HEK293T (cell line): ENCODE measurements around the gene USP36.
"Not testable (repeated sequence)": the region's sequence is repeated elsewhere in the genome, so short reads cannot be mapped to it uniquely, and the experiment has no call there.

Source experiments
- CTCF ChIA-PET: fragments of 350-600 bp; formaldehyde crosslinking; extraction: SDS; loops from one replicate; lab custom pipeline; 2021; ENCODE audit warnings: antibody characterized with exemption, inconsistent platforms; lab: Yijun Ruan, JAX
- POLR2A ChIA-PET: fragments of 350-600 bp; formaldehyde crosslinking; extraction: SDS; loops from one replicate; lab custom pipeline; 2020; ENCODE audit warnings: antibody characterized with exemption, inconsistent platforms; lab: Yijun Ruan, JAX
- DNase-seq: peaks from one replicate; pipeline ENCODE4 v3.0.0; 2012; ENCODE audit warnings: mixed read lengths; ENCODE audit errors: extremely low spot score
- ARNT ChIP-seq: fragments of 450-650 bp; IDR thresholded peaks from 2 replicates; pipeline ENCODE4 v1.6.1; 2017; ENCODE audit warnings: mild to moderate bottlenecking
- BHLHE40 ChIP-seq: fragments of 450-650 bp; IDR thresholded peaks from 2 replicates; pipeline ENCODE4 v1.6.1; 2016; ENCODE audit warnings: mild to moderate bottlenecking, moderate library complexity, borderline replicate concordance
- CTBP1 ChIP-seq: fragments of 450-650 bp; IDR thresholded peaks from 2 replicates; pipeline ENCODE4 v1.6.1; 2016; ENCODE audit warnings: borderline replicate concordance
- ELF4 ChIP-seq: fragments of 450-650 bp; IDR thresholded peaks from 2 replicates; pipeline ENCODE4 v1.6.1; 2017; ENCODE audit warnings: antibody characterized with exemption
- FOXA1 ChIP-seq: fragments of 450-650 bp; IDR thresholded peaks from 2 replicates; pipeline ENCODE4 v1.6.1; 2016; ENCODE audit warnings: mild to moderate bottlenecking
- FOXK2 ChIP-seq: fragments of 450-650 bp; IDR thresholded peaks from 2 replicates; pipeline ENCODE4 v1.6.1; 2016; ENCODE audit warnings: mild to moderate bottlenecking
- FOXM1 ChIP-seq: fragments of 450-650 bp; IDR thresholded peaks from 2 replicates; pipeline ENCODE4 v1.6.1; 2017; ENCODE audit warnings: mild to moderate bottlenecking, borderline replicate concordance
- HDGF ChIP-seq: fragments of 450-650 bp; IDR thresholded peaks from 2 replicates; pipeline ENCODE4 v1.6.1; 2017; ENCODE audit warnings: antibody characterized with exemption, borderline replicate concordance
- L3MBTL2 ChIP-seq: fragments of 450-650 bp; conservative IDR thresholded peaks from 2 replicates; pipeline ENCODE4 v1.6.1; 2016; ENCODE audit warnings: mild to moderate bottlenecking
- LEF1 ChIP-seq: fragments of 450-650 bp; IDR thresholded peaks from 2 replicates; pipeline ENCODE4 v1.6.1; 2017; ENCODE audit warnings: mild to moderate bottlenecking, borderline replicate concordance
- NFRKB ChIP-seq: fragments of 450-650 bp; IDR thresholded peaks from 2 replicates; pipeline ENCODE4 v1.6.1; 2016; ENCODE audit warnings: mild to moderate bottlenecking, moderate library complexity
- SP1 ChIP-seq: fragments of 450-650 bp; IDR thresholded peaks from 2 replicates; pipeline ENCODE4 v1.6.1; 2017
- SUZ12 ChIP-seq: fragments of 450-650 bp; IDR thresholded peaks from 2 replicates; pipeline ENCODE4 v1.6.1; 2016; ENCODE audit warnings: mild to moderate bottlenecking
- TARDBP ChIP-seq: fragments of 450-650 bp; IDR thresholded peaks from 2 replicates; pipeline ENCODE4 v1.6.1; 2016
- ZNF384 ChIP-seq: fragments of 450-650 bp; IDR thresholded peaks from 2 replicates; pipeline ENCODE4 v1.6.1; 2016
- TF ChIP-seq, protein P1 (sequence below): fragments of 450-650 bp; IDR thresholded peaks from 2 replicates; pipeline ENCODE4 v1.6.1; 2016

Gene USP36

DNA sequence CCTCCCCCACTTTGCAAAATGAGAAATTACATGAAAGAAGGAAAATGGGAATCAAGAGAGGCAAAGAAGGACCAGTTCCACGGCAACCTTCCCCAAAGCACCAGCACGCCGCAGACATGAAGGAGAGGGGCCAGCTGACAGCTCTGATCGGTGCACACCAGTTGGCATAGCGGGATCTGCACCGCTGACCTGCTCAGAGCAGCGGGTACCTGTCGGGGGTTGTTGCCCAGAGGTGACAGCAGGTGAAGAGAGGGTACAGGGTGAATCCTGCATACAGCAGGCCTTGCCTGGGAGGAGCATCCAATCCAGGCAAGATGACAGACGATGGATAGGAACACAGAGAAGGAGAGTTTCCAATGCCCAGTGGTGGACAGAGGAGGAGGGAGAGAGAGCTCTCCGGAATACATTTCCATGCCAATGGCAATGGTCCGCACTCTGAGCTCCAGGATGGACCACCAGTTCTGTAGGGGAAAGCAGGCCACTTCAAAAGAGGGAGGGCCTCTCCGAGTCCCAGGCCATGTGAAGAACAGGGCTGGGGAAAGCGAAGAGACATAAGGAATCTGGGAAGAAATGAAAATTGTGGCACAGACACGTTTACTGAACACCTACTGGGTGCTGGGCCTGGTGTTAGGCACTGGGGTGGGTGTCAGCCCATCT, 38.4 kb upstream of the USP36 start:
- TF ChIP-seq NFRKB = no peak
- POLR2A ChIA-PET = no interaction called here
- no peak for DNase-seq
- CTCF ChIA-PET = no interaction called here

DNA sequence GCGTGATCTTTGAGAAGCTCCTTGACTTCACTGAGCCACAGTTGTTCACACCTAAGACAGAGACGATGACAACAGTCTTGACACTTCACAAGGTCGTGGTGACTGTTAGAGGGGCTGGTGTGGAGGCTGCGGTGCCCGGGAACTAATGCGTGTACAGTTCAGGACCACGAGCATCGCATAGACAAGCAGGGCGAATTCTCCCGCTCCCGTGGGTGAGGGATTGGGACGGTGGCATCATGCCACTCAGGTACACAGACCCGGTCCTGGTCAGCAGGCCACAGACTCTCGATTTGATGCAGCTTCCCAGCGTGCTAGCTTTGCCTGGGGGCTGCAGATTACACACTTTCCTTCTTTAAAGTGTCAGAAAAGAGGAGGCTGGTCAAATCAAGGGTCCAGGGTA, 37.6 kb upstream of the USP36 start:
- TF ChIP-seq FOXK2 = no peak
- TF ChIP-seq TARDBP = no peak
- no peak for TF ChIP-seq BHLHE40
- no peak for TF ChIP-seq HDGF
- TF ChIP-seq FOXA1 = no peak
- no peak for TF ChIP-seq ELF4
- TF ChIP-seq NFRKB = no peak
- no peak for TF ChIP-seq L3MBTL2
- TF ChIP-seq CTBP1 = no peak
- TF ChIP-seq LEF1 = no peak
- no peak for TF ChIP-seq FOXM1
- TF ChIP-seq ARNT = no peak
- TF ChIP-seq, protein P1, sequence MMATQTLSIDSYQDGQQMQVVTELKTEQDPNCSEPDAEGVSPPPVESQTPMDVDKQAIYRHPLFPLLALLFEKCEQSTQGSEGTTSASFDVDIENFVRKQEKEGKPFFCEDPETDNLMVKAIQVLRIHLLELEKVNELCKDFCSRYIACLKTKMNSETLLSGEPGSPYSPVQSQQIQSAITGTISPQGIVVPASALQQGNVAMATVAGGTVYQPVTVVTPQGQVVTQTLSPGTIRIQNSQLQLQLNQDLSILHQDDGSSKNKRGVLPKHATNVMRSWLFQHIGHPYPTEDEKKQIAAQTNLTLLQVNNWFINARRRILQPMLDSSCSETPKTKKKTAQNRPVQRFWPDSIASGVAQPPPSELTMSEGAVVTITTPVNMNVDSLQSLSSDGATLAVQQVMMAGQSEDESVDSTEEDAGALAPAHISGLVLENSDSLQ = no peak
- no peak for TF ChIP-seq SUZ12
- TF ChIP-seq SP1 = no peak
- no peak for TF ChIP-seq ZNF384
- POLR2A ChIA-PET = no interaction called here
- CTCF ChIA-PET = interaction anchor here (1.5 kb wide), 1 partner anchor 12 kb away, joined by 5 read pairs; no protein-coding TSS in a partner anchor
- DNase-seq = no peak

DNA sequence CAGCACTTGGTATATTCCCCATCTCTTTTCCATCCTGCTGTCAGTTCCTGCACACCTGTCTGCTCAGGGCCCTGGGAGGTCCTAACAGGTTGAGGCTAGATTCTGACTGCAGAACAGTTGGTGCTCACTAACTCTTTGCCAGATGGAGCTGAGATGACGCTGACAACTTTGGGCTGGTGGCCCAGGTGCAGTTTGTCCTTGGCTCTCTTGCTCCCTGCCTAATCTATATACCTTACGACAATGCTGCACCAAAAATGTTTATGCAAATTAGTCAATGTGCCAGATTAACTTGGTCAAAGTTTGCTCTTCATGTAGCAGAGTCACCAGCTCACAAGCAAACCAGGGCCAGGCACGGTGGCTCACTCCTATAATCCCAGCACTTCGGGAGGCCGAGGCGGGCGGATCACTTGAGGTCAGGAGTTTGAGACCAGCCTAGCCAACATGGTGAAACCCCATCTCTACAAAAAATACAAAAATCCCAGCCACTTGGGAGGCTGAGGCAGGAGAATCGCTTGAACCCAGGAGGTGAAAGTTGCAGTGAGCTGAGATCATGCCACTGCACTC, 36.4 kb upstream of the USP36 start:
- DNase-seq = not testable (repeated sequence)
- POLR2A ChIA-PET = interaction anchor here (1.1 kb wide), 1 partner anchor 23 kb away, joined by 3 read pairs; no protein-coding TSS in a partner anchor
- CTCF ChIA-PET = interaction anchor here (0.6 to 1.5 kb wide), 2 partner anchors 11 to 78 kb away, joined by 3 to 5 read pairs; no protein-coding TSS in a partner anchor

- POLR2A ChIA-PET = interaction anchor here (1.1 to 3.3 kb wide), 2 partner anchors 22 to 35 kb away, joined by 3 to 9 read pairs; partner anchors contain the start of gene USP36
- no peak for TF ChIP-seq ARNT
- TF ChIP-seq, protein P1 = no peak
- TF ChIP-seq SP1 = no peak
- TF ChIP-seq L3MBTL2 = no peak
- no peak for TF ChIP-seq ZNF384
- TF ChIP-seq CTBP1 = no peak
- TF ChIP-seq ELF4 = no peak
- TF ChIP-seq LEF1 = no peak
- TF ChIP-seq SUZ12 = no peak
- TF ChIP-seq FOXA1 = no peak
- TF ChIP-seq BHLHE40 = no peak
- TF ChIP-seq FOXK2 = no peak
- TF ChIP-seq TARDBP = no peak
- TF ChIP-seq HDGF = no peak
- no peak for DNase-seq
- CTCF ChIA-PET = interaction anchor here (1.9 kb wide), 1 partner anchor 10 kb away, joined by 7 read pairs; no protein-coding TSS in a partner anchor
These were observed 35.5 kb upstream of the USP36 start for GRCh38 chr17:78876094-78876597.

GRCh38 chr17:78875363-78876093, 34.9 kb upstream of the USP36 start:
- ChIA-PET CTCF (interaction anchor here (1.9 kb wide), 1 partner anchor 10 kb away, joined by 7 read pairs; no protein-coding TSS in a partner anchor), POLR2A (interaction anchor here (3.3 kb wide), 1 partner anchor 34 kb away, joined by 9 read pairs; the partner anchor contains the start of gene USP36)
- no peak for DNase-seq
- TF ChIP-seq LEF1 (no peak), SP1 (no peak), NFRKB (no peak), FOXM1 (no peak), ZNF384 (no peak), ELF4 (no peak), FOXA1 (no peak), SUZ12 (no peak), CTBP1 (no peak), HDGF (no peak), FOXK2 (no peak), L3MBTL2 (no peak), ARNT (no peak), BHLHE40 (no peak), TARDBP (no peak)
- TF ChIP-seq, protein P1 = no peak
